ENCODE results near the gene ZNF317.

DNA sequence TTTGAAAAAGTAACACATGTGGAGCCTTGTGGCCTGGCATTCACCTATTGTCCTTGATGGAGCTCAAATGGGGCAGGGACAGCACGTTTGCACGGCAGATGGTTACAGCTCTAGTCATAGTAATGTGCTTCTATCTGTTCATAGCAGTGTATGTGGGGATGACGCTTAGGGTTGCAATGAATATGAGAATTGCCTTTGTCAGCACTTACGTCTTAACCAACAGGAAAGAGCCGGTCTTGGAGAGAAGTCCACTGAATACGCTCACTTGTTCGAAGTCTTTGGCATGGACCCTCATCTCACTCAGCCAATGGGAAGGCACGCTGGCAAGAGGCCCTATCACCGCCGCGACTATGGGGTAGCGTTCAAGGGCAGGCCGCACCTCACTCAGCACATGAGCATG, 19.7 kb downstream of the ZNF317 start:
- TF ChIP-seq, protein P1, sequence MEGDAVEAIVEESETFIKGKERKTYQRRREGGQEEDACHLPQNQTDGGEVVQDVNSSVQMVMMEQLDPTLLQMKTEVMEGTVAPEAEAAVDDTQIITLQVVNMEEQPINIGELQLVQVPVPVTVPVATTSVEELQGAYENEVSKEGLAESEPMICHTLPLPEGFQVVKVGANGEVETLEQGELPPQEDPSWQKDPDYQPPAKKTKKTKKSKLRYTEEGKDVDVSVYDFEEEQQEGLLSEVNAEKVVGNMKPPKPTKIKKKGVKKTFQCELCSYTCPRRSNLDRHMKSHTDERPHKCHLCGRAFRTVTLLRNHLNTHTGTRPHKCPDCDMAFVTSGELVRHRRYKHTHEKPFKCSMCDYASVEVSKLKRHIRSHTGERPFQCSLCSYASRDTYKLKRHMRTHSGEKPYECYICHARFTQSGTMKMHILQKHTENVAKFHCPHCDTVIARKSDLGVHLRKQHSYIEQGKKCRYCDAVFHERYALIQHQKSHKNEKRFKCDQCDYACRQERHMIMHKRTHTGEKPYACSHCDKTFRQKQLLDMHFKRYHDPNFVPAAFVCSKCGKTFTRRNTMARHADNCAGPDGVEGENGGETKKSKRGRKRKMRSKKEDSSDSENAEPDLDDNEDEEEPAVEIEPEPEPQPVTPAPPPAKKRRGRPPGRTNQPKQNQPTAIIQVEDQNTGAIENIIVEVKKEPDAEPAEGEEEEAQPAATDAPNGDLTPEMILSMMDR (IDR thresholded peaks at IDR 0.05 in 4 of 5, conservative IDR thresholded peaks at IDR 0.05 in 1 of 5): no peak
- TF ChIP-seq POLR2A (IDR thresholded peaks at IDR 0.05): no peak

Measured in gastrocnemius medialis (tissue), 4 donors.